HCT116 (cell line): ENCODE data around the gene C1orf159. TPM values are rescaled to one million over a fixed set of nuclear protein-coding genes. Genes with fewer than 3 reads are reported as not detected.

Source experiments
- ATAC-seq: fragments of 200-7000 bp; cut with Tn5 transposase; 2 replicates; pipeline ENCODE4 v1.9.1; 2020; ENCODE audit warnings: mild to moderate bottlenecking, moderate library complexity
- BruUV-seq: library from RNA; stranded (reverse); fragments of 400-500 nt; replicated peaks from 2 replicates; lab custom pipeline; 2021; lab: Mats Ljungman, UMichigan
- CTCF ChIA-PET: fragments of 300-600 bp; sonication (Branson Sonifier 250); formaldehyde crosslinking; loops from one replicate; lab custom pipeline; 2021; ENCODE audit warnings: antibody characterized with exemption; lab: Charles Lee
- POLR2A ChIA-PET: fragments of 300-600, 350-600 bp; sonication (Branson Sonifier 250); formaldehyde crosslinking; loops from one replicate; lab custom pipeline; 2021; ENCODE audit warnings: antibody characterized with exemption; lab: Charles Lee
- RAD21 ChIA-PET, 2 experiments: fragments of 300-600 bp; sonication (Branson Sonifier 250); formaldehyde crosslinking; loops; one replicate each; lab custom pipeline; 2023; ENCODE audit warnings: low total read pairs in 2 of 2; ENCODE audit not compliant: uncharacterized antibody in 2 of 2, unreplicated experiment in 2 of 2, low non-redundant PET in 1 of 2; lab: Charles Lee
- DNase-seq: peaks from one replicate; pipeline ENCODE4 v3.0.0-alpha.2; 2010; ENCODE audit warnings: low read depth, low spot score
- H2AFZ ChIP-seq: fragments of 200-600 bp; shearing (Covaris generic), sonication (generic); 2 replicates; pipeline ENCODE4 v1.6.1; 2017; ENCODE audit warnings: low read depth, mixed run types, mixed read lengths, antibody characterized with exemption, low read length; ENCODE audit not compliant: poor library complexity, severe bottlenecking
- H3K27ac ChIP-seq: 2 replicates; pipeline ENCODE4 v1.5.1; 2012; ENCODE audit warnings: low read depth, low read length
- H3K27me3 ChIP-seq: fragments of 200-600 bp; sonication (generic); 2 replicates; pipeline ENCODE4 v1.6.1; 2016; ENCODE audit warnings: mixed run types, low read length, mixed read lengths; ENCODE audit not compliant: insufficient read depth
- H3K36me3 ChIP-seq, 2 experiments: fragments of 200-500 bp in 1 of 2; fragments of 200-600 bp in 1 of 2; sonication (Bioruptor generic) in 1 of 2; sonication (generic) in 1 of 2; 2 replicates each; pipeline versions ENCODE4 v1.5.1 to v1.6.1; 2014 to 2016; ENCODE audit warnings: low read length in 2 of 2, inconsistent platforms in 1 of 2, mixed read lengths in 1 of 2, mixed run types in 1 of 2; ENCODE audit not compliant: insufficient read depth in 2 of 2, control insufficient read depth in 1 of 2
- H3K4me1 ChIP-seq, 2 experiments: fragments of 200-600 bp in 1 of 2; sonication (generic) in 1 of 2; 2 replicates each; pipeline versions ENCODE4 v1.5.1 to v1.6.1; 2012 to 2017; ENCODE audit warnings: low read length in 2 of 2, inconsistent platforms in 1 of 2, mild to moderate bottlenecking in 1 of 2, mixed read lengths in 1 of 2, mixed run types in 1 of 2, moderate library complexity in 1 of 2; ENCODE audit not compliant: insufficient read depth in 2 of 2, control insufficient read depth in 1 of 2
- H3K4me2 ChIP-seq: fragments of 200-600 bp; sonication (generic); 2 replicates; pipeline ENCODE4 v1.6.1; 2017; ENCODE audit warnings: mixed run types, low read length, mixed read lengths
- H3K4me3 ChIP-seq, 2 experiments: fragments of 200-600 bp in 1 of 2; sonication (generic) in 1 of 2; replicated peaks in 1 of 2; 2 replicates each; pipeline ENCODE4 v1.5.1; 2011 to 2016; ENCODE audit warnings: low read length in 2 of 2, control low read depth in 1 of 2, low read depth in 1 of 2, mild to moderate bottlenecking in 1 of 2, mixed read lengths in 1 of 2, mixed run types in 1 of 2
- H3K79me2 ChIP-seq: fragments of 200-600 bp; sonication (generic); 2 replicates; pipeline ENCODE4 v1.6.1; 2017; ENCODE audit warnings: mild to moderate bottlenecking, mixed run types, low read length, moderate library complexity, mixed read lengths; ENCODE audit not compliant: insufficient read depth
- H3K9ac ChIP-seq: fragments of 200-600 bp; sonication (generic); 2 replicates; pipeline ENCODE4 v1.6.1; 2016; ENCODE audit warnings: low read length, mixed read lengths
- H3K9me2 ChIP-seq: fragments of 200-600 bp; sonication (generic), shearing (Covaris generic); 2 replicates; pipeline ENCODE4 v1.6.1; 2017; ENCODE audit warnings: mixed run types, mild to moderate bottlenecking, moderate library complexity; ENCODE audit not compliant: insufficient read depth
- H3K9me3 ChIP-seq, 2 experiments: fragments of 200-500 bp in 1 of 2; fragments of 200-600 bp in 1 of 2; sonication (Bioruptor generic) in 1 of 2; sonication (generic) in 1 of 2; 2 replicates each; pipeline ENCODE4 v1.6.1; 2014 to 2017; ENCODE audit warnings: low read length in 2 of 2, mixed read lengths in 2 of 2, inconsistent platforms in 1 of 2, low read depth in 1 of 2, mild to moderate bottlenecking in 1 of 2, mixed run types in 1 of 2, moderate library complexity in 1 of 2; ENCODE audit not compliant: control insufficient read depth in 1 of 2, insufficient read depth in 1 of 2
- H4K20me1 ChIP-seq: fragments of 200-600 bp; sonication (generic), shearing (Covaris generic); 2 replicates; pipeline ENCODE4 v1.6.1; 2017; ENCODE audit warnings: mixed run types, mild to moderate bottlenecking, moderate library complexity; ENCODE audit not compliant: insufficient read depth
- CBX3 ChIP-seq: IDR thresholded peaks from 2 replicates; pipeline ENCODE4 v1.6.1; 2012; ENCODE audit warnings: low read depth
- CEBPB ChIP-seq: IDR thresholded peaks from 2 replicates; pipeline ENCODE4 v1.6.1; 2012; ENCODE audit warnings: low read depth
- ELF1 ChIP-seq: IDR thresholded peaks from 2 replicates; pipeline ENCODE4 v1.6.1; 2012; ENCODE audit warnings: low read depth, borderline replicate concordance
- EZH2 ChIP-seq: fragments of 200-600 bp; sonication (generic); IDR thresholded peaks from 2 replicates; pipeline ENCODE4 v1.6.1; 2017; ENCODE audit warnings: antibody characterized with exemption, mixed run types
- EZH2phosphoT487 ChIP-seq: fragments of 200-600 bp; IDR thresholded peaks from 2 replicates; pipeline ENCODE4 v1.6.1; 2018; ENCODE audit warnings: antibody characterized with exemption, borderline replicate concordance
- POLR2A ChIP-seq: IDR thresholded peaks from 2 replicates; pipeline ENCODE4 v1.7.0; 2011; ENCODE audit warnings: borderline replicate concordance; ENCODE audit not compliant: insufficient read depth, insufficient read length; ENCODE audit errors: extremely low read depth
- POLR2AphosphoS5 ChIP-seq: IDR thresholded peaks from 2 replicates; pipeline ENCODE4 v1.6.1; 2011; ENCODE audit warnings: mild to moderate bottlenecking, low read depth, low read length, moderate library complexity
- RAD21 ChIP-seq: IDR thresholded peaks from 2 replicates; pipeline ENCODE4 v1.6.1; 2012; ENCODE audit warnings: low read depth, mild to moderate bottlenecking
- REST ChIP-seq: IDR thresholded peaks from 2 replicates; pipeline ENCODE4 v1.6.1; 2012; ENCODE audit warnings: low read depth
- SIN3A ChIP-seq: IDR thresholded peaks from 2 replicates; pipeline ENCODE4 v1.6.1; 2012; ENCODE audit warnings: low read depth
- SP1 ChIP-seq: IDR thresholded peaks from 2 replicates; pipeline ENCODE4 v1.6.1; 2012; ENCODE audit warnings: low read depth
- SRF ChIP-seq: IDR thresholded peaks from 2 replicates; pipeline ENCODE4 v1.6.1; 2012; ENCODE audit warnings: low read depth
- TCF7L2 ChIP-seq: IDR thresholded peaks from 2 replicates; pipeline ENCODE4 v1.7.0; 2011; ENCODE audit warnings: borderline replicate concordance, inconsistent platforms; ENCODE audit not compliant: insufficient read depth, insufficient read length; ENCODE audit errors: extremely low read depth
- intact Hi-C: fragments of 100-400 bp; cut with micrococcal nuclease; formaldehyde crosslinking; loops from 2 replicates; pipeline ENCODE4 v1.10.0; 2022
- total RNA-seq: library from RNA; stranded (reverse); gene quantifications from one replicate; pipeline ENCODE4 v1.2.1, GENCODE V29; 2021; ENCODE audit not compliant: unreplicated experiment
- TF ChIP-seq, protein P1 (sequence below): IDR thresholded peaks from 2 replicates; pipeline ENCODE4 v1.6.1; 2012
- TF ChIP-seq, protein P2 (sequence below): IDR thresholded peaks from 2 replicates; pipeline ENCODE4 v1.6.1; 2011; ENCODE audit warnings: mild to moderate bottlenecking, low read length, moderate library complexity; ENCODE audit not compliant: insufficient replicate concordance; ENCODE audit errors: extremely low read depth

The C1orf159 gene
- total RNA-seq, 1 experiment from 2014 or later, result 22.7 TPM

GRCh38 chr1:1085171-1085841 lies 30.6 kb downstream of the C1orf159 start:
- no TSS peak for BruUV-seq
- Histone ChIP-seq H3K27me3 (no peaks in the 10 kb centered on the region), H3K27ac (no peak overlapping the region; the same call in 1 of the 2 replicates), H3K36me3 (no peaks in the 10 kb centered on the region), H3K79me2 (no peaks in the 10 kb centered on the region), H3K9ac (no peak overlapping the region), H2AFZ (no peak overlapping the region), H3K4me2 (no peak overlapping the region), H4K20me1 (no peaks in the 10 kb centered on the region), H3K9me2 (no peaks in the 10 kb centered on the region), H3K9me3 (no peaks in the 10 kb centered on the region), H3K4me1 (peaks cover under 1 to 6% of the 10 kb centered on the region in 2 experiments), H3K4me3 (no peak overlapping the region)
- CTCF ChIA-PET, result no interaction called here
- no peak for TF ChIP-seq SRF
- no peak for TF ChIP-seq CEBPB
- TF ChIP-seq, protein P1, sequence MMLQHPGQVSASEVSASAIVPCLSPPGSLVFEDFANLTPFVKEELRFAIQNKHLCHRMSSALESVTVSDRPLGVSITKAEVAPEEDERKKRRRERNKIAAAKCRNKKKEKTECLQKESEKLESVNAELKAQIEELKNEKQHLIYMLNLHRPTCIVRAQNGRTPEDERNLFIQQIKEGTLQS, result no peak
- no peak for TF ChIP-seq EZH2phosphoT487
- no peak for TF ChIP-seq EZH2
- TF ChIP-seq, protein P2, sequence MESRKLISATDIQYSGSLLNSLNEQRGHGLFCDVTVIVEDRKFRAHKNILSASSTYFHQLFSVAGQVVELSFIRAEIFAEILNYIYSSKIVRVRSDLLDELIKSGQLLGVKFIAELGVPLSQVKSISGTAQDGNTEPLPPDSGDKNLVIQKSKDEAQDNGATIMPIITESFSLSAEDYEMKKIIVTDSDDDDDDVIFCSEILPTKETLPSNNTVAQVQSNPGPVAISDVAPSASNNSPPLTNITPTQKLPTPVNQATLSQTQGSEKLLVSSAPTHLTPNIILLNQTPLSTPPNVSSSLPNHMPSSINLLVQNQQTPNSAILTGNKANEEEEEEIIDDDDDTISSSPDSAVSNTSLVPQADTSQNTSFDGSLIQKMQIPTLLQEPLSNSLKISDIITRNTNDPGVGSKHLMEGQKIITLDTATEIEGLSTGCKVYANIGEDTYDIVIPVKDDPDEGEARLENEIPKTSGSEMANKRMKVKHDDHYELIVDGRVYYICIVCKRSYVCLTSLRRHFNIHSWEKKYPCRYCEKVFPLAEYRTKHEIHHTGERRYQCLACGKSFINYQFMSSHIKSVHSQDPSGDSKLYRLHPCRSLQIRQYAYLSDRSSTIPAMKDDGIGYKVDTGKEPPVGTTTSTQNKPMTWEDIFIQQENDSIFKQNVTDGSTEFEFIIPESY, result no peak
- no peak for TF ChIP-seq CBX3
- no peak for TF ChIP-seq POLR2A
- no peak for TF ChIP-seq RAD21
- TF ChIP-seq ELF1, result no peak
- TF ChIP-seq POLR2AphosphoS5, result no peak
- TF ChIP-seq REST, result no peak
- TF ChIP-seq TCF7L2, result no peak
- no peak for TF ChIP-seq SIN3A
- TF ChIP-seq SP1, result no peak
- POLR2A ChIA-PET, result no interaction called here
- DNase-seq (no peak), ATAC-seq (no peak)
- intact Hi-C loops, result no loop called here
- RAD21 ChIA-PET, result no interaction called here
